Muscle layer of colon (tissue), 2 donors: ENCODE measurements around the gene PTGR3.

ENCODE experiments used
- H3K27ac ChIP-seq: one replicate; pipeline ENCODE4 v1.7.0; 2013; ENCODE audit warnings: low read depth, mild to moderate bottlenecking, low read length, moderate library complexity
- H3K27me3 ChIP-seq, 2 donors: one replicate each; pipeline ENCODE4 v1.7.0; 2013; ENCODE audit warnings: low read length in 2 of 2, mild to moderate bottlenecking in 2 of 2; ENCODE audit not compliant: insufficient read depth in 2 of 2, control insufficient read depth in 1 of 2
- H3K36me3 ChIP-seq: one replicate; pipeline ENCODE4 v1.7.0; 2013; ENCODE audit warnings: mild to moderate bottlenecking, low read length; ENCODE audit not compliant: insufficient read depth
- H3K4me1 ChIP-seq: one replicate; pipeline ENCODE4 v1.7.0; 2013; ENCODE audit warnings: mild to moderate bottlenecking, low read length; ENCODE audit not compliant: insufficient read depth
- H3K4me3 ChIP-seq, 2 donors: one replicate each; pipeline ENCODE4 v1.7.0; 2013; ENCODE audit warnings: low read length in 2 of 2, low read depth in 1 of 2, mild to moderate bottlenecking in 1 of 2, moderate library complexity in 1 of 2
- H3K9ac ChIP-seq: one replicate; pipeline ENCODE4 v1.7.0; 2013; ENCODE audit warnings: low read length
- H3K9me3 ChIP-seq: one replicate; pipeline ENCODE4 v1.7.0; 2013; ENCODE audit warnings: mild to moderate bottlenecking, low read length
- donor health status: abdominal sarcoma.
- donor health status: Adenocarcinoma of cecum.

The PTGR3 gene

DNA sequence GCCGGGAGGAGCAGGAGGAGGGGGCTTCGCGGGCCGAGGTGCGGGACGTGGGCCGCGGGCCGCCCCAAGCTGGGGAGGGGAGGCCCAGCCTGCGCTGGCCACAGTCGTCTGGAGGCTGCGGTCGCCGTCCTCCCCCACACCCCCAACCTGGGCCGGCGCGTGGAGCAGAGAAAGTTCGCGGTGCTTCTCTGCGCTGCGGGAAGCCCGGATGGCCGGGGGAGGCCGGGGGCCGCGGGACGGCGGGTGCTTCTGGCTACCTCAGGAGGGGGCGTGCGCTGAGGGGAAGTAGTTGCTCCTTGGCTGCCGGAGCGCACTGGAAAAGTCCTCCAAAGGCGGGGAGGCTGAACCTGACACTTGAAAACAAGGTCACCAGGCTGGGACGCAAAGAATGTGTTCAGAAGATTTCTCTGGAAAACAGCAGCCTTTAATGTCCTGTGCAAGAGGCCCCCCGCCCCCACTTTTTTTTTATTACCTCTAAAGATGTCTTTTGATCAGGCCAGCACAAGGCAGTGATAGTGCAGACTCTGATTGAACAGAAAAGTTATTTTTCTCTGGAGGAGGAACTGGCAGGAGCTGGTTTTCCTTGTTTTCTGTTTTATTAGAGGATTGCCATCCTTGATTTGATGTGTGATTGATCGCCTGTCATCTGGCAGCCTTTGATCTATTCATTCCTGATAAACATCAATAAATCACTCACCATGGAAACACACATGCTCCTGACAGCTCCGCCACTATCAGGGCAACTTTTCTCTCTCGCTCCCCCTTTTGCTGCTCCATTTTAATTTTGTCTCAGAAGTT lies 3.2 kb upstream of the PTGR3 start:
- Histone ChIP-seq H3K9ac (peak overlapping the region; percentile 61), H3K4me1 (peaks cover 35% of the 10 kb centered on the region), H3K4me3 (peak overlapping the region; percentile 83), H3K9me3 (no peaks in the 10 kb centered on the region), H3K27me3 (no peaks in the 10 kb centered on the region), H3K36me3 (no peaks in the 10 kb centered on the region), H3K27ac (peak overlapping the region; percentile 72)

DNA sequence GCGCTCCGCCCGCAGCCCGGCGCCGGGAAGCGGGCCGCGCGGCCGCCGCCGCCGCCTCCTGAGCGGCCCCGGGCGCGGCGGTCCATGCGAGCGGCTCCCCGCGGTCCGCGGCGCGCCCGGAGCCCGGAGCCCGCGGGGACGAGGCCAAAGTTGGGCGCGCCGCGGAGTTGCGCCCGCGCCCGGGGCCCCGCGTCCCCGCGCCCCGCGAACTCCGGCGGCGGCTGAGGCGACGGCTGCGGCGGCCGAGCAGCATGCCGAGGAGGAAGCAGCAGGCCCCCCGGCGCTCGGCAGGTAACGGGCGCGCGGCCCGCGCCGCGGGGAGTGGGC lies 2.6 kb upstream of the PTGR3 start:
- Histone ChIP-seq H3K27me3 (no peaks in the 10 kb centered on the region), H3K9ac (no peak overlapping the region), H3K4me1 (peaks cover 29% of the 10 kb centered on the region), H3K9me3 (no peaks in the 10 kb centered on the region), H3K4me3 (peak overlapping the region; percentile 83), H3K27ac (peak overlapping the region; percentile 72), H3K36me3 (no peaks in the 10 kb centered on the region)

DNA sequence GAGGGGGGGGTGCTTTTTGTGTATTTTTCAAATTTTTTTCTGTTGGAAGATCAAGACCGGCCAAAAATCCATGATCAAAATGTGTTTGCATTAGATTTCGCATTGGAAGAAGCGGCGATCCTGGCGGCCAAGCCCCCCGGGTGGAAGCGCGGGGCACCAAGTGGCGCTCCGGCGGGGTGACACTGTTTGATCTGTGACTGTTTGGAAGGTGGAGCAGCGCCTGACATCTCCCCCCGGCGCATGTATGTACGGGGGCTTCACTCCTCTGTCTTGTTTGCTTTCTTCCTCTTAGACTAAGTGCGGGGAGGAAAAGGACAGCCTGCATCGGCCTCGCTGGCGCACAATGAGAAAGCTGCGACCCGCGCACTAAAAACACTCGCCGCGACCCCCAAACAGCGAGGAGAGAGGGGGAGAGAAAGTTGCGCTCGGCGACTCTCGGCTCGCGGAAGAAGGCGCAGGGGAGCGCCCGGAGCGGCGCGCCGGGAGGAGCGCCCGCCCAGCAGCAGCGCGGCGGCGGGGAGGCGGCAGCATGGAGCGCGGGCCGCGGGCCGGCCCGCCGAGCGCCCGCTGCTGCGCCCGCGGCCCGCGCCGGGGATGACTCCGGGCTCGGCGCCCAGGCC lies 2.2 kb upstream of the PTGR3 start:
- Histone ChIP-seq H3K9ac (peak overlapping the region; percentile 72), H3K4me1 (peaks cover 24% of the 10 kb centered on the region), H3K4me3 (peak overlapping the region; percentile 83 to 94), H3K27ac (peak overlapping the region; percentile 95), H3K36me3 (no peaks in the 10 kb centered on the region), H3K27me3 (no peaks in the 10 kb centered on the region), H3K9me3 (no peaks in the 10 kb centered on the region)

DNA sequence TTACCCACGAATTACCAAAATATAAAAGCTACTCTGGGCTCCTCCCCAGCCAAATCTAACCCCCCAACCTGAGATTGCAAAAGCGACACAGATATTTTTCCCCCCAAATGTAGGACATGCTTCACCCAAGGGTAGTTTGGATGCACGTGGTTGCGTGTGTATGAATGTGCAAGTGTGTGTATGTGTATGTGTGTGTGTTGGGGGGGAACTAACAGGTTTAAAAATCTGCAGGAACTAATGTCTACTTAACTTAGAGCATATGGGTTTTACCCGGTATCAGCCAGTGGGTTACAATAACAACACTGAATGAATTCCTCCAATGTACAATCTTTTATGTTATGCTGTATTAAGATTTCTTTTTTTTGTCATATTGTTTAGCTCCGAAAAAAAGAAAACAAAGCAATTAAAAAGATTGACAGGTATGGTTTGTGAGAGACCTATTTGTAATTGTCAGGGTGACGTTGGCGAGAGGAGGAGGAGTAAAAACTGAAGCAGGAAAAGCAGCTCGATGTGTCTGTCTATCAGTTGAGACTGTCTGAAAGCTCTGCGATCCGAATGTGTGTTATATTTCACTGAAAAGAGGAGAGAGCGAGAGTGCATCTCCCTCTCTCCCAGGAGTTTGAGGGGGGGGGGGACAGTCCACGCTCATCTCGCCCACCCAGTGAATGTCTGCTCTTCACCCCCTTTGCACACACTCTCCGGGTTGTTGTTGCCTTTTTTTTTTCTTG lies 1.5 kb upstream of the PTGR3 start, which contains the start of gene TSHZ1:
TSHZ1 (plus strand) TSS at position 524 of the 728 bp plus-strand sequence. CDS start 1,080 bp downstream, outside the sequence.
- H3K4me3 ChIP-seq = peak within 1 kb of the TSS; percentile 83 to 94

DNA sequence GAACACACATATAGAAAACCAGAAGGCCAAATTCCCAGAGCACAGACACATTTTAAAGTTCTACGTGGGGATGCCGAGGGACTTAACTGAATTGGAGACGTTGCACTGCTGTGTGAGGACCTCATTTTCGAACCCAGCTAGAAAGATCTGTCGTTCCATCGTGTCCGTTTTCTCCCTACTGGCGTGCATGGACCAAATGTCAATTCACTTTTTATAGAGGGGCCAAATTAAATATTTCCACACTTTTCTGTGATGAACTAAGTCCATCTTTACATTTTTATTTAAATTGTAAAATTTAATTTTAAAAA lies 966 bp upstream of the PTGR3 start:
- H3K4me3 ChIP-seq = peak overlapping the region; percentile 77 to 83
- peak overlapping the region; percentile 67 for H3K9ac ChIP-seq
- H3K27me3 ChIP-seq = no peaks in the 10 kb centered on the region
- H3K4me1 ChIP-seq = peaks cover 15% of the 10 kb centered on the region
- no peaks in the 10 kb centered on the region for H3K36me3 ChIP-seq
- H3K9me3 ChIP-seq = no peaks in the 10 kb centered on the region
- peak overlapping the region; percentile 98 for H3K27ac ChIP-seq

More for the DNA sequence above, 1.5 kb upstream of the PTGR3 start, which contains the start of gene TSHZ1:
- H3K36me3 ChIP-seq = no peaks in the 10 kb centered on the region
- no peaks in the 10 kb centered on the region for H3K9me3 ChIP-seq
- H3K9ac ChIP-seq = peak within 1 kb of the TSS; percentile 72
- peak within 1 kb of the TSS; percentile 98 for H3K27ac ChIP-seq
- no peaks in the 10 kb centered on the region for H3K27me3 ChIP-seq
- peaks cover 20% of the 10 kb centered on the region for H3K4me1 ChIP-seq

DNA sequence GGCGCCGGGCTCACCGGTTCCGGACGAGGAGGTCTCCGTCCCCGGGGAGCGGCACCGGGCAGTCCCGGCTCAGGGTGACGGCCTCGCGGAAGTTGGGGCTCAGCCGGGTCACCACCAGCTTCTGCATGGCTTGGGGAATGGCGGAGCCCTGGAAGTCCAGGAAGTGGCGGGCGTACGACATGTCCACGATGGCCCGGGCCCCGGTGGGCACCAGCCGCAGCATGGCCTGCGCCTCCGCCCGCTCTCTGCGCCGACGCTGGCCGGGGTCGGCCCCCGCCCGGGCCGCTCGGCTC lies 157 bp downstream of the PTGR3 start:
- Histone ChIP-seq H3K27me3 (no peaks in the 10 kb centered on the region), H3K36me3 (no peaks in the 10 kb centered on the region), H3K9ac (peak overlapping the region; percentile 88), H3K27ac (peak overlapping the region; percentile 99), H3K9me3 (no peaks in the 10 kb centered on the region), H3K4me1 (peaks cover 7% of the 10 kb centered on the region), H3K4me3 (peak overlapping the region; percentile 83 to 99)

DNA sequence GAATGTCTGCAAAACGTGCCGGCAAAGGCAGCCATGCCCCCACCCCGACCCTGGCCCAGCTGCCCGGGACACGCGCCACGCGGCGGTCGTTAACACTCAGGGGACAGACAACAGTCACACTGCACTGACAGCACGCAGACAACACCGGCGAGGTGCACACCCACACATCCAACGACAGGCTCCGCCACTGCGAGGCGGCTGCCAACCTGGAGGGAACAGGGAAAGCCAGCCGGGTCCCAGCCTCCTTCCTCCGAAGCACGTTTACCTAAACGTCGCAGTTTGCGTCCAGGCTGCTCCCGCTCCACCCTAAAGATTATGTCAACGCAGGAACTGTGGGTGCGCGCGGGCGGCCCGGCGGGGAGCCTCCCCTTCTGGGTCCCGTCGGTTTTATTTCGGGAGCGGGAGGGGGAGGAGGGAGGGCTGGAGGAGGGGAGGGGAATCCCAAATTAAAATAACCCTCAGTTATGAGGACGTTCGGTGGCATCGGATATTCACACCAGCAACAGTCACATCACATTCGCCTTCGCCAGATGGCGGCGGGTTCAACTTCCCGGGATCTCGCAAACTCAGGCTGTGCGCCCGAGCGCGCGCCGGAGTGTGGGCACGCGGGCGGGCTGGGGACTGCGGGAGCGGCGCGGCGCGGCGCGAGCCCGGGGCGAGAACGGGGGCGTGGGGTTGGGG lies 644 bp downstream of the PTGR3 start:
- peak overlapping the region; percentile 88 for H3K9ac ChIP-seq
- peak overlapping the region; percentile 99 for H3K27ac ChIP-seq
- H3K4me1 ChIP-seq = peaks cover 2% of the 10 kb centered on the region
- no peaks in the 10 kb centered on the region for H3K9me3 ChIP-seq
- H3K36me3 ChIP-seq = no peaks in the 10 kb centered on the region
- H3K27me3 ChIP-seq = no peaks in the 10 kb centered on the region
- peak overlapping the region; percentile 83 to 99 for H3K4me3 ChIP-seq

DNA sequence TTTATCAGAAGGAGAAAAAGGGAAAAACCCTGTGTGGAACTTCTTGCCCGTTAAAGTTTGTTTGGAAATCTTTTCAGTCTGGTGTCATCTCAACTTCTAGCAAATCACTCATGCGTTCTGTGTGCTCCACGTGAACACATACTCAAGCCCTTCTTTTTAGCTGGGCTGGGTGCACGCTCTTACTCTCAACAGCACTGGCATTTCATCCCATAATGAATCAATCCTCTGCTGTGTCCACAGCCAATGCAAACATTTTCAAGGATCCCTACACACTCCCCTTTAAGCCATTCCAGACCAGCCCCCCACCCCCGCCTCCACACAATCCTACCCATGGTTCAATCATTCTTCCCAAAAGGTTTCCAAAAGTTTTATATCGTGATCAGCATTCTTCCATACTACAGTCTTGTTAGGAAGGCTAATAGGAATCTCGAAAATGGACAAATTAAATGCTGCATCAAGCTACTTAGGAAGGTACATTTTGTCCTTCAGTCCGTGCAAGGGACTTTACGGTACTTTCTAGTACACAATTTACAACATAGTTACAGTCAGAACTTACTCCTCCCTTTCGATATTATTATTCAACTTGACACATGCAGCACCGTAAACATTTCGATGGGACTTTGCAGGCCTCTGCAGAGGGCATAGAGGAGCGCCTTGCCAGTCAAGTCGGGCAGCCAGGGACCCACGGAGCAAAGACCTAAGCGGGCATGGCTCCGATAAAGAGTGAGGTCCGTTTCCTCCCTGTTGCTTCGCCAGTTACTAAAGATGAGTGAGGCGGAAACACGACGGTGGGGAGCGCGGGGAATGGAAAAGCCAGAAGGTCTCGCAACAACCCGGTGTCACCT lies 1.4 kb downstream of the PTGR3 start:
- peak overlapping the region; percentile 83 to 99 for H3K4me3 ChIP-seq
- peak overlapping the region; percentile 99 for H3K27ac ChIP-seq
- no peaks in the 10 kb centered on the region for H3K36me3 ChIP-seq
- H3K9me3 ChIP-seq = no peaks in the 10 kb centered on the region
- H3K4me1 ChIP-seq = peaks cover under 1% of the 10 kb centered on the region
- peak overlapping the region; percentile 88 for H3K9ac ChIP-seq
- H3K27me3 ChIP-seq = no peaks in the 10 kb centered on the region

DNA sequence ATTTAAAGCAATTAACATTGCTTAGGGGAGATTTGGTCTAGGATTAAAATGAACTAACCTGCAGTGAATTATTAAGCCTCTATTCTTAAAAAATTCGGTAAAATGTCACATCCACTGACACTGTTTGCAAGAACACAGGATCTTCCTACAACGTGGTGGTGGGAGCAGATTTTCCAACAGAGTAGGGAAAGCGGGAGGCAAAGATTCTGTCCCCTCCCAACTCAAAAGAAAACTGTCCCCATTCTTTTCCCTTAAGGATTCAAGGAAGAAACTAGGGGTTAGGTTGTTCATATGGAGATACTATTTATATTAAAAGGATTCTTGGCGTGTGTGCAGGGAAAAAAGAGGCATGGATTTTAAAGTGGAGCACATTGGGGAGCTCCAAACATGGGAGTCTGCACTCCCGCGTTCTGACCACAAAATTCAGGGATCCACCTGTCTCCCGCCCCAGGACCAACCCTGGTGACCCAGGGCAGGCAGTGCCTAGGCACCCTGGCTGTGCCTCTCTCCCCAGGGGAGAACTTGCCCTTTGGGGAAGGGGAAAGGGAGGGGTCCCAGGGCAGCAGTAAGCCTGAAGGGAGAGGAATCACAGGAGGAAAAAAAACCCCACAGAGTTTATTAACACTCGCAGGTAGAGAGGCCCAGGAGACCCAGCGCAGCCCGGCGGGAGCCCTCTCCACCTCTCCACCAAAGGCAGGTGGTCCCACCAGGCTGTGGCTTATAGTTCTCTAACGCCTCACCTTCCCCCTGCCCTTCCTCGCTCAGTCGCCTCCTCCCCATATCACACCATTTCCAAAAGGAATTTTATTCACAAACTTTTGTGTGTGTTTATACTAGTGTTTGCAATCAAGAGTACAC lies 2.3 kb downstream of the PTGR3 start:
- no peaks in the 10 kb centered on the region for H3K27me3 ChIP-seq
- H3K4me3 ChIP-seq = peak overlapping the region; percentile 83 to 99
- H3K4me1 ChIP-seq = peaks cover 8% of the 10 kb centered on the region
- H3K27ac ChIP-seq = peak overlapping the region; percentile 99
- peaks cover 5% of the 10 kb centered on the region for H3K36me3 ChIP-seq
- H3K9ac ChIP-seq = peak overlapping the region; percentile 88
- no peaks in the 10 kb centered on the region for H3K9me3 ChIP-seq

DNA sequence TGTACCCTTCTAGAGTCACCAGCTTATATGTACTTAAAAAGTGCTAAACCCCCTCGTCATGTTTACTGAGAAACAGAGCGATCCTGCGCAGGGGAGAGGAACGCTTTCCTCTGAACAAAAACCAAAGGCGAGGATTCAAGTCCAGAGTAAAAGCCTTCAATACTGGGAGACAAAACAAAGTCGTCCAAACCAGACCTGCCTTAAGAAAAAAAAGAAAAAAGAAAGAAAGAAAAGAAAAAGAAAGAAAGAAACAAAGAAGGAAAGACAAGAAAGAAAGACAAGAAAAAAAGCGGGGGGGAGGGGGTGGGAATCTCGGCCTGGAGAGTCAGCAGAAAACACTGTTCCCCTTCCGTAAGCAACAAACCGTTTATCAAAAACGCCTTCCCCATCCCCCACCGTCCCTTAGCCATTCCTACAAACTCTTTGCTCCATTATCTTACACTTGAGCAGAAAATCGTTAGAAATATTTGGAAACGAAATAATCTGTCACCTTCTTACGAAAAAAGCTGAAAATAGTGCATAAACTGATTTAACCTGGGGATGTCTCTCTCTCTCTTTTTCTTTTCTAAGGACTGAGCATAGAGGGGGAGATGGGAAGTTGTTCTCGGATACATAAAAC lies 3.3 kb downstream of the PTGR3 start:
- Histone ChIP-seq H3K27ac (peak overlapping the region; percentile 99), H3K9me3 (no peaks in the 10 kb centered on the region), H3K27me3 (no peaks in the 10 kb centered on the region), H3K36me3 (peaks cover 13% of the 10 kb centered on the region), H3K4me1 (peaks cover 19% of the 10 kb centered on the region), H3K4me3 (peak overlapping the region; percentile 72 to 83), H3K9ac (peak overlapping the region; percentile 88)
